GM12891 (cell line): Measurements from ENCODE around the gene TAP1.

Experiments used
- POLR2A ChIP-seq: IDR thresholded peaks from 2 replicates; pipeline ENCODE4 v1.6.1; 2011; ENCODE audit warnings: low read depth, low read length, control low read depth
- POLR2AphosphoS5 ChIP-seq: IDR thresholded peaks from 2 replicates; pipeline ENCODE4 v1.6.1; 2011; ENCODE audit warnings: low read depth, low read length, control low read depth
- TAF1 ChIP-seq: IDR thresholded peaks from 2 replicates; pipeline ENCODE4 v1.6.1; 2011; ENCODE audit warnings: low read depth, low read length, control low read depth

GRCh38 chr6:32849126-32849525, 4.4 kb downstream of the TAP1 start:
- TF ChIP-seq POLR2A (no peak), POLR2AphosphoS5 (no peak), TAF1 (no peak)
